AG09309 (cell line): Measurements from ENCODE around the gene CNN2.

ENCODE experiments used
- DNase-seq: peaks from one replicate; pipeline ENCODE4 v3.0.0-alpha.2; 2010; ENCODE audit warnings: low read depth
- H3K4me3 ChIP-seq: 2 replicates; pipeline ENCODE4 v1.5.1; 2011; ENCODE audit warnings: mild to moderate bottlenecking, low read depth, low read length, moderate library complexity; ENCODE audit not compliant: control insufficient read depth
- CTCF ChIP-seq: IDR thresholded peaks from 2 replicates; pipeline ENCODE4 v1.5.1; 2011; ENCODE audit warnings: mild to moderate bottlenecking, low read depth, low read length, inconsistent platforms; ENCODE audit not compliant: insufficient read depth, control insufficient read depth; ENCODE audit errors: missing control alignments

The CNN2 gene

GRCh38 chr19:1025960-1026782 lies at the start of gene CNN2:
CNN2 (plus strand) TSS chr19:1026608; CDS start chr19:1026662, 54 bp downstream.
- no peak for TF ChIP-seq CTCF
- peak within 1 kb of the TSS; percentile 93 for H3K4me3 ChIP-seq
- DNase-seq, result no peak

- H3K4me3 ChIP-seq, result no peak overlapping the region
- no peak for TF ChIP-seq CTCF
- DNase-seq, result no peak
These were observed 49.3 kb upstream of the CNN2 start for GRCh38 chr19:977058-977464.

- TF ChIP-seq CTCF, result no peak
- DNase-seq, result no peak
- no peak overlapping the region for H3K4me3 ChIP-seq
These were observed 47.1 kb upstream of the CNN2 start for GRCh38 chr19:979318-979741.

GRCh38 chr19:980133-980998 lies 46.0 kb upstream of the CNN2 start:
- no peak overlapping the region for H3K4me3 ChIP-seq
- no peak for DNase-seq

GRCh38 chr19:982567-983170 lies 43.7 kb upstream of the CNN2 start:
- no peak for DNase-seq
- TF ChIP-seq CTCF, result peak; percentile 47
- H3K4me3 ChIP-seq, result peak overlapping the region; percentile 44

More at GRCh38 chr19:980133-980998, 46.0 kb upstream of the CNN2 start:
- no peak for TF ChIP-seq CTCF
